ENCODE data around the gene ETV7. TPM values are rescaled to one million over a fixed set of nuclear protein-coding genes. Genes with fewer than 3 reads are reported as not detected.

ETV7 gene
- total and polyA plus RNA-seq, 2 of the 13 experiments (the other 11 are each of a cell fraction or from before 2014, with no cell fraction given), result not detected

DNA sequence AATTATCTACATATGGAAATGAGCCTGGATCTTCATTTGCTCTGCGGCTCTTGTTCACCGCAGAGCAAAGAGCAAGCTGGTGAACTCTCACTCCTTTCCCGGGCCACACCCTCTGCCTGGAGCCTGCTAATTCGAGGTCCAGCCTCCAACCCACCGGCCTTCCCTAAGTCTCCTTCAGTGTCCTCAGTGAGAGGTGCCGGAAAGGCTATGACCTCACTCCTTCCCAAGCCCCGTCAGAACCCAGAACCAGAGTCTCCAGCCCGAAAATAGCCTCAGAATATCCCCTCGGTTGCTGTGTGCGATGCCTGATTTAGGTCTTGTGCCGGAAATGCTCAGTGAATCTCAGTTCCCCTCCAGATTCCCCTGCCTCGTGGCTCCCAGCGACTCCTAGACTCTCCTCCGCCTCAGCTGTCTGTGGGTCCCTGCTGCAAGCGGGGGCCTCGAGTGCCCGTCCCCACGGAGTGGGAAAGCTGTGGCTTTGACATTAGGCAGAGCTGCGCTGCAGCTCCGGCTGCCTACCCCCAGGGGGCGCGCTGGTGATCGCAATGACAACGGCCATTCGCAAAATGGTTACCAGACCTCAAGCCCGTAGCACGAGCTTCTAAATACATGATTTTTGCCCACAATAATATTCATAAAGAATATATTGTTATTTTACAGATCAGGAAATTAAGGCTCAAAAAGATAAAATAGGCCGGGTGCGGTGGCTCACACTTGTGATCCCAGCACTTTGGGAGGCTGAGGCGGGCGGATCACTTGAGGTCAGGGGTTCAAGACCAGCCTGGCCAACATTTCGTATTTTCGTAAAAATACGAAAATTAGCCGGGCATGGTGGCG lies 46.6 kb downstream of the ETV7 start (continued):
- TF ChIP-seq, protein P1, sequence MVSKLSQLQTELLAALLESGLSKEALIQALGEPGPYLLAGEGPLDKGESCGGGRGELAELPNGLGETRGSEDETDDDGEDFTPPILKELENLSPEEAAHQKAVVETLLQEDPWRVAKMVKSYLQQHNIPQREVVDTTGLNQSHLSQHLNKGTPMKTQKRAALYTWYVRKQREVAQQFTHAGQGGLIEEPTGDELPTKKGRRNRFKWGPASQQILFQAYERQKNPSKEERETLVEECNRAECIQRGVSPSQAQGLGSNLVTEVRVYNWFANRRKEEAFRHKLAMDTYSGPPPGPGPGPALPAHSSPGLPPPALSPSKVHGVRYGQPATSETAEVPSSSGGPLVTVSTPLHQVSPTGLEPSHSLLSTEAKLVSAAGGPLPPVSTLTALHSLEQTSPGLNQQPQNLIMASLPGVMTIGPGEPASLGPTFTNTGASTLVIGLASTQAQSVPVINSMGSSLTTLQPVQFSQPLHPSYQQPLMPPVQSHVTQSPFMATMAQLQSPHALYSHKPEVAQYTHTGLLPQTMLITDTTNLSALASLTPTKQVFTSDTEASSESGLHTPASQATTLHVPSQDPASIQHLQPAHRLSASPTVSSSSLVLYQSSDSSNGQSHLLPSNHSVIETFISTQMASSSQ (IDR thresholded peaks at IDR 0.05; ENCODE audit: low read depth), result no peak
- TF ChIP-seq, protein P1 (CRISPR knock-in tag; IDR thresholded peaks at IDR 0.05; ENCODE audit: borderline replicate concordance), result 0 out of 2 replicates have a peak, but pooled peaks have one; percentile 29
- TF ChIP-seq, protein P2, sequence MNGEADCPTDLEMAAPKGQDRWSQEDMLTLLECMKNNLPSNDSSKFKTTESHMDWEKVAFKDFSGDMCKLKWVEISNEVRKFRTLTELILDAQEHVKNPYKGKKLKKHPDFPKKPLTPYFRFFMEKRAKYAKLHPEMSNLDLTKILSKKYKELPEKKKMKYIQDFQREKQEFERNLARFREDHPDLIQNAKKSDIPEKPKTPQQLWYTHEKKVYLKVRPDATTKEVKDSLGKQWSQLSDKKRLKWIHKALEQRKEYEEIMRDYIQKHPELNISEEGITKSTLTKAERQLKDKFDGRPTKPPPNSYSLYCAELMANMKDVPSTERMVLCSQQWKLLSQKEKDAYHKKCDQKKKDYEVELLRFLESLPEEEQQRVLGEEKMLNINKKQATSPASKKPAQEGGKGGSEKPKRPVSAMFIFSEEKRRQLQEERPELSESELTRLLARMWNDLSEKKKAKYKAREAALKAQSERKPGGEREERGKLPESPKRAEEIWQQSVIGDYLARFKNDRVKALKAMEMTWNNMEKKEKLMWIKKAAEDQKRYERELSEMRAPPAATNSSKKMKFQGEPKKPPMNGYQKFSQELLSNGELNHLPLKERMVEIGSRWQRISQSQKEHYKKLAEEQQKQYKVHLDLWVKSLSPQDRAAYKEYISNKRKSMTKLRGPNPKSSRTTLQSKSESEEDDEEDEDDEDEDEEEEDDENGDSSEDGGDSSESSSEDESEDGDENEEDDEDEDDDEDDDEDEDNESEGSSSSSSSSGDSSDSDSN (CRISPR knock-in tag; IDR thresholded peaks at IDR 0.05), result peak; percentile 25; the same call in 1 of the 2 replicates
- TF ChIP-seq, protein P3, sequence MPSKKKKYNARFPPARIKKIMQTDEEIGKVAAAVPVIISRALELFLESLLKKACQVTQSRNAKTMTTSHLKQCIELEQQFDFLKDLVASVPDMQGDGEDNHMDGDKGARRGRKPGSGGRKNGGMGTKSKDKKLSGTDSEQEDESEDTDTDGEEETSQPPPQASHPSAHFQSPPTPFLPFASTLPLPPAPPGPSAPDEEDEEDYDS (CRISPR knock-in tag; IDR thresholded peaks at IDR 0.05), result no peak
- no peak for TF ChIP-seq MXD1 (CRISPR knock-in tag; IDR thresholded peaks at IDR 0.05)
- TF ChIP-seq ZNF720 (CRISPR knock-in tag; IDR thresholded peaks at IDR 0.05), result no peak
- TF ChIP-seq CEBPB (IDR thresholded peaks at IDR 0.05; ENCODE audit: borderline replicate concordance, low read depth, low read length), result no peak
- TF ChIP-seq ZNF24 (IDR thresholded peaks at IDR 0.05), result no peak
- no peak for TF ChIP-seq FOXK2 (IDR thresholded peaks at IDR 0.05)
- no peak for TF ChIP-seq HES4 (CRISPR knock-in tag; IDR thresholded peaks at IDR 0.05; ENCODE audit: borderline replicate concordance)
- TF ChIP-seq ZFP90 (CRISPR knock-in tag; IDR thresholded peaks at IDR 0.05; ENCODE audit: borderline replicate concordance), result no peak
- no peak for TF ChIP-seq ZNF556 (CRISPR knock-in tag; IDR thresholded peaks at IDR 0.05; ENCODE audit: borderline replicate concordance)
- 0 out of 2 replicates have a peak, but pooled peaks have one; percentile 54 for TF ChIP-seq ZNF691 (CRISPR knock-in tag; IDR thresholded peaks at IDR 0.05; ENCODE audit: borderline replicate concordance, low read depth)
- TF ChIP-seq BCL6 (CRISPR knock-in tag; IDR thresholded peaks at IDR 0.05), result peak; percentile 35; the same call in 1 of the 2 replicates
- peak; percentile 76; the same call in 1 of the 2 replicates for TF ChIP-seq ZNF230 (CRISPR knock-in tag; IDR thresholded peaks at IDR 0.05)
- no peak for TF ChIP-seq ZNF557 (CRISPR knock-in tag; IDR thresholded peaks at IDR 0.05)
- no peak for TF ChIP-seq ZNF138 (CRISPR knock-in tag; IDR thresholded peaks at IDR 0.05; ENCODE audit: low read depth)
- TF ChIP-seq SMARCE1 (IDR thresholded peaks at IDR 0.05; ENCODE audit: borderline replicate concordance), result no peak
- TF ChIP-seq, protein P4, sequence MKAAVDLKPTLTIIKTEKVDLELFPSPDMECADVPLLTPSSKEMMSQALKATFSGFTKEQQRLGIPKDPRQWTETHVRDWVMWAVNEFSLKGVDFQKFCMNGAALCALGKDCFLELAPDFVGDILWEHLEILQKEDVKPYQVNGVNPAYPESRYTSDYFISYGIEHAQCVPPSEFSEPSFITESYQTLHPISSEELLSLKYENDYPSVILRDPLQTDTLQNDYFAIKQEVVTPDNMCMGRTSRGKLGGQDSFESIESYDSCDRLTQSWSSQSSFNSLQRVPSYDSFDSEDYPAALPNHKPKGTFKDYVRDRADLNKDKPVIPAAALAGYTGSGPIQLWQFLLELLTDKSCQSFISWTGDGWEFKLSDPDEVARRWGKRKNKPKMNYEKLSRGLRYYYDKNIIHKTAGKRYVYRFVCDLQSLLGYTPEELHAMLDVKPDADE (CRISPR knock-in tag; IDR thresholded peaks at IDR 0.05), result no peak
- TF ChIP-seq SNRNP70 (IDR thresholded peaks at IDR 0.05; ENCODE audit: low read depth, low read length), result no peak
